Fibroblast of skin of right quadriceps (primary cell): ENCODE data around the gene TDRD1.
"Not testable (repeated sequence)": the region's sequence is repeated elsewhere in the genome, so short reads cannot be mapped to it uniquely, and the experiment has no call there.

Source experiments
- DNase-seq: peaks from one replicate; pipeline ENCODE4 v3.0.0-alpha.2; 2013

Gene TDRD1, protein sequence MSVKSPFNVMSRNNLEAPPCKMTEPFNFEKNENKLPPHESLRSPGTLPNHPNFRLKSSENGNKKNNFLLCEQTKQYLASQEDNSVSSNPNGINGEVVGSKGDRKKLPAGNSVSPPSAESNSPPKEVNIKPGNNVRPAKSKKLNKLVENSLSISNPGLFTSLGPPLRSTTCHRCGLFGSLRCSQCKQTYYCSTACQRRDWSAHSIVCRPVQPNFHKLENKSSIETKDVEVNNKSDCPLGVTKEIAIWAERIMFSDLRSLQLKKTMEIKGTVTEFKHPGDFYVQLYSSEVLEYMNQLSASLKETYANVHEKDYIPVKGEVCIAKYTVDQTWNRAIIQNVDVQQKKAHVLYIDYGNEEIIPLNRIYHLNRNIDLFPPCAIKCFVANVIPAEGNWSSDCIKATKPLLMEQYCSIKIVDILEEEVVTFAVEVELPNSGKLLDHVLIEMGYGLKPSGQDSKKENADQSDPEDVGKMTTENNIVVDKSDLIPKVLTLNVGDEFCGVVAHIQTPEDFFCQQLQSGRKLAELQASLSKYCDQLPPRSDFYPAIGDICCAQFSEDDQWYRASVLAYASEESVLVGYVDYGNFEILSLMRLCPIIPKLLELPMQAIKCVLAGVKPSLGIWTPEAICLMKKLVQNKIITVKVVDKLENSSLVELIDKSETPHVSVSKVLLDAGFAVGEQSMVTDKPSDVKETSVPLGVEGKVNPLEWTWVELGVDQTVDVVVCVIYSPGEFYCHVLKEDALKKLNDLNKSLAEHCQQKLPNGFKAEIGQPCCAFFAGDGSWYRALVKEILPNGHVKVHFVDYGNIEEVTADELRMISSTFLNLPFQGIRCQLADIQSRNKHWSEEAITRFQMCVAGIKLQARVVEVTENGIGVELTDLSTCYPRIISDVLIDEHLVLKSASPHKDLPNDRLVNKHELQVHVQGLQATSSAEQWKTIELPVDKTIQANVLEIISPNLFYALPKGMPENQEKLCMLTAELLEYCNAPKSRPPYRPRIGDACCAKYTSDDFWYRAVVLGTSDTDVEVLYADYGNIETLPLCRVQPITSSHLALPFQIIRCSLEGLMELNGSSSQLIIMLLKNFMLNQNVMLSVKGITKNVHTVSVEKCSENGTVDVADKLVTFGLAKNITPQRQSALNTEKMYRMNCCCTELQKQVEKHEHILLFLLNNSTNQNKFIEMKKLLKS

DNA sequence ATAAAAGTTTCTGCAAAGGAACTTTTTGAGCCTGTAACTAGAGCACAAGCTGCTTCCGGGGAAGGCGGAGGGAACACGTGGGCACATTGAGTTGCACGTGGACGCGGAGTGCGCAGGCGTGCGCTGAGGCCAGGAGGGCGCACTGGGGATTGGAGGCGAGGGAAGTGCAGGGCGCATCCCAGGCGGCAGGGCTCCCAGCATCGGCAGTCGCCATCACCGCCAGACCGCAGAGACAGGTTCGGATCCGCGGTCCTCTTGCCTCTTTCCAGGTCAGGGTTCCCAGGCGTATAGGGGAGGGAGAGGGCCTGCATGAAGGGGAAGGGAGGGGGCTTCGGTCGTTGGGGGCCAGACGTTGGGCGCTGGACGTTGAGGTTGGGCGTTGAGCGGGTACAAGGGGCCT is at the start of gene TDRD1:
Gene TDRD1 (plus strand): TSS at position 206 of the 400 bp plus-strand sequence. CDS start 8,479 bp downstream, outside the sequence.
- no peak for DNase-seq

DNA sequence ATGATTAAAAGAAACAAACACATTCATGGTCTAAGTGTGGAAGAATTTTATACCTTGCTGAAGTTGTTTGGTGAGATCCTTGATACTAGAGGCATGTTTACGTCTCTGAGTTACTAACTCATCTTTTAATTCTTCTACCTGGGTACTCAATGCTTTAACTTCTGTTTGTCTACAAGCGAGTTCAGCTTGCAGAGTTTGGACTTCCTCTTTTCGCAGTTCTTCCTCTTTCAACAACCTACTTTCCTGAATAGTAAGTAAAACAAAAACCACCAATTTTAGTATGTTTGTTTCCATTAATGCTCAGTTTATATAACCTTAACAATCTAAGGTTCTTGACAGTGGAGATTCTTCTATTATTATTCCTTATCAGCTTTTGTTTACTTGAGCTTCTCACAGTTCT is 48.1 kb upstream of the TDRD1 start:
- no peak for DNase-seq

DNA sequence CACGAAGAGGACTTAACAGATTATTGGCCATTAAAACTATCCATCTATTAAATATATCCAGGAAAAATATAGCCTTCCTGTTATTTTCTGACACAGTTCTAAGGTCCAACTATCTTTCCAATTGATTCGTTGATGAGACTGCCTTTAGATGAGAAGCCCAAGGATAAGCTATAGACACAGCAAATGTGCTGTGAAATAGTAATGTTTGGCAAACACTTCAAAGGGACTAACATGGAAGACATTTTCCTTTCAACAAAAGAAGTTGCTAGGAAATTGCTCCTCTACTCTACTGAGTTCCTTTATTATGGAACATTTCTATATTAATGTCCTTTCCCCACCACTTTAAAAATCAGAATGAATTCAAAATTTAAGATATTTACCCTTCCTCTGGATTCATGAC is 43.7 kb upstream of the TDRD1 start:
- no peak for DNase-seq

DNA sequence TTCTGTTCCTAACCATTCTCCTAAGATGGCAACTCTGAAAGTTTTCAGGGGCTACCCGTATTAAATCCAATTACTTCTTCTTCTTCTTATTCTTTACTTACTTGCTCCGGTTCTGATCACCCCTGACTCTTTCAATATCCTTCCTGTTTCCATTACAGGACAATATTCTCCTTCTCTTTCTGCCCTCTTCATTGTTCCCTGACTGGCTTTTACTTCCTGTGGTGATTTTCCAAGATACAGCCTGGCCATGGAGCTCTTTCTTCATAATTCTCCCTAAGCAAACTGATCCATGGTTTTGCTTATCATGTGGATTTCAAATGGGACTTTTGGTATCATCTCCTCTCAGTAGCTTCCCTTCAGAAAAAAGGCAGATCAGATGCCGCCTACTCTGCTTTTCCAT is 40.6 kb upstream of the TDRD1 start:
- DNase-seq = no peak

DNA sequence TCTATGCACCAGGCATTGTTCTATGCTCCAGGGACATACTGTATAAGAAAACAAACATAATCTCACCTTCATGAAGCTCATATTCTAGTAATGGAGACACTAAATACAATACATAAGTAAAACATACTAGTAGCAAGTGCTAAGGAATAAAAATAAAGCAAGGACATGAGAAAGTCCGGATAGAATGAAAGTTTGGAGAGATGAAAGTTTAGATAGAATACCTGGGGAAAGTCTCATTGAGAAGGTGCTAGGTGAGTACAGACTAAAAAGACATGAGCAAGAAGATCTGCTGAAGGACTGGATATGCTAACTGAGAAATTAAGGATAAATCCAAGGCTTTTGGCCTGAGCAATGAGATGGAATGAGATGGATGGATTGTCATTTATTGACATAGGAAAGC is 39.1 kb upstream of the TDRD1 start:
- no peak for DNase-seq

DNA sequence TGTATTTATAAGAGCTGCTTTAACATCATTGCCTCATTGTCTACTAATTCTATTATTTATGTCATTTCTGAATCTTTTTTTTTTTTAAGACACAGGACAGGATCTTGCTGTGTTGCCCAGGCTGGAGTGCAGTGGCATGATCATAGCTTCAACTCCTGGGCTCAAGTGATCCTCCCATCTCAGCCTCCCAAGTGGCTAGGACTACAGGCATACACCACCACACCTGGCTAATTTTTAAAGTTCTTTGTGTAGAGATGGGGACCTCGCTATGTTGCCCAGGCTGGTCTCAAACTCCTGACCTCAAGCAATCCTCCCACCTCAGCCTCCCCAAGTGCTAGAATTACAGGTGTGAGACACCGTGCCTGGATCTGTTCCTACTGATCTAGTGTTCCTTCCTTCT is 38.3 kb upstream of the TDRD1 start:
- DNase-seq = not testable (repeated sequence)

DNA sequence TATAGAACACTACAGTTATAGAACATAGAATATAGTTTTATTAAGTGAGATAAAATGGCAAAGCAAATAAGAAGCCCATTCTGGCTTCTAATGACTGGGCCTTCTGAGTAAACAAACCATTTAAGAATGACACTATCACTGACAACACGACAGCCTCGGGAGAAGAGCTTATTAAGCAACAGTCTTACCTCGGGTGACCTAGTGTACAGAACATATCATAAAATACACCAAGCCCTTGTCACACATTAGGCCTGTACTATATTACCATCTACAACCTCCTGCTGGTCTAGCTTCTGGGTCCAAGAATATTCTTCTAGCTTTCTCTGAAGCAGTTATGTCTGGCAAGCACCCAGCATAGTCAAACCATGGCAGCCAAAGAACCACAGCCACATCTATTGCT is 37.1 kb upstream of the TDRD1 start:
- no peak for DNase-seq

DNA sequence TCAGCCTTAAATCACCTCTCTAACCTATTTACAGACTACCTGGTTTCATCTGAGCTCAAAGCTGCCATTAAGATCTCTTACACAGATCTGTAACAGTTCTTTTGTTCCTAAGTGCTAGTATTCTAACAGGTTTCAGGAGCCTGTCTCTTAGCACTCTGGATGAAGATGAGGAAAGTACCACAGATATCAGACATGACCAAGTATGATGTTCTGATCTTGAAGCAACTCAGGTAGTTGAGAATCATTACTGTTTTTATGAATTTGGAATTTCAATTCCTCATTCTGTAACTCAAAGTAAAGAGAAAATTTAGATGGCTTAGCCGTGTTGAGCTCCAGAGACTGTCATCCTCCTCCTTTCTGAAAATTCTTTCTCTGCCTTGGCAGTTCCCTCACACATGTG is 36.0 kb upstream of the TDRD1 start:
- DNase-seq = no peak

DNA sequence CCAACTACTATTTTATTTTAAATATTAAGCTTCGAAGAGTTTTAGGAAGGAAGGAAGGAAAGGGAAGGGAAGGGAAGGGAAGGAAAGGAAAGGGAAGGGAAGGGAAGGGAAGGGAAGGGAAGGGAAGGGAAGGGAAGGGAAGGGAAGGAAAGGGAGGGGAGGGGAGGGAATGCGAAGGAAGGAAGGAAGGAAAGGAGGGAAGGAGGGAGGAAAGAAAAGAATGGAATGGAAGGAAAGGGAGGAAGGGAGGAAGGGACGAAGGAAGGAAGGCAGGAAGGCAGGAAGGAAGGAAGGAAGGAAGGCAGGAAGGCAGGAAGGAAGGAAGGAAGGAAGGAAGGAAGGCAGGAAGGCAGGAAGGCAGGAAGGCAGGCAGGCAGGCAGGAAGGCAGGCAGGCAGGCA is 29.7 kb upstream of the TDRD1 start:
- not testable (repeated sequence) for DNase-seq

DNA sequence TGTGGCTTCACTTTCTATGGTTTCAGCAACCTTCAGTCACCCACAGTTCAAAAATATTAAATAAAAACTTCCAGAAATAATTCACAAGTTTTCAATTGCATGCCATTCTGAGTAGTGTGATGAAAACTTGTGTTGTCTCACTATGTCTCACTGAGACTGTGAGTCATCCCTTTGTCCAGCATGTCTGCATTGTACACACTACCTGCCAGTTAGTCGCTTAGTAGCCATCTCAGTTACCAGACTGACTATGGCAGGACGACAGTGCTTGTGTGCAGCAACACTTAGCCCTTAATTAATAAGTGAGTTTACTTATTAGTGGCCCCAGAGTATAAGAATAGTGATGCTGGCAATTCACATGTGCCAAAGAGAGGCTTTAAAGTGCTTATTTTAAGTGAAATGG is 27.7 kb upstream of the TDRD1 start:
- DNase-seq = peak; percentile 79

DNA sequence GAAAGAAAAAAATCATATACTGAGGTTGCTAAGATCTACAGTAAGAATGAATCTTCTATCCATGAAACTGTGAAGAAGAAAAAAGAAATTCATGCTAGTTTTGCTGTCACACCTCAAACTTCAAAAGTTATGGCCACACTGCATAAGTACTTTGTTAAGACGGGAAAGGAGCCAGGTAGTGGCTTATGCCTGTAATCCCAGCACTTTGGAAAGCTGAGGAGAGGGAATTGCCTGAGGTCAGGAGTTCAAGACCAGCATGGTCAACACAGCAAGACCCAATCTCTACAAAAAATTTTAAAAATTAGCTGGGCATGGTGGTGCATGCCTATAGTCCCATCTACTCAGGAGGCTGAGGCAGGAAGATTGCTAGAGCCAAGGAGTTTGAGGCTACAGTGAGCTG is 27.3 kb upstream of the TDRD1 start:
- no peak for DNase-seq

DNA sequence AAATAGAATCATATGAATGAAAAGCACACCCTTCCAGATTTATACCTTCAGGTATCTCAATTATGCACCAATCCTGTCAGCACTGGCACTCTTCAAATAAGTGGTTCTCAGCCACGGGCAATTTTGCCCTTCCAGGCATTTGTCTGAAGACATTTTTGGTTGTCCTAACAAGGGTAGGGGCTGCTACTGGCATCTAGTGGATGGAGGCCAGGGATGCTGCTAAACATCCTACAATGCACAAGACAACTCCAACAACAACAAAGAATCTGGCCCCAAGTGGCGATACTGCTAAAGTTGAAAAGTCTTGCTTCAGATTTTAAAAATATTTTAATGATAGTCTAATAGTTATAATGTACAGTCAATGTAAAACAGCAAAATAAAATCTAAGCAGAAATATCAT is 21.2 kb upstream of the TDRD1 start:
- no peak for DNase-seq

DNA sequence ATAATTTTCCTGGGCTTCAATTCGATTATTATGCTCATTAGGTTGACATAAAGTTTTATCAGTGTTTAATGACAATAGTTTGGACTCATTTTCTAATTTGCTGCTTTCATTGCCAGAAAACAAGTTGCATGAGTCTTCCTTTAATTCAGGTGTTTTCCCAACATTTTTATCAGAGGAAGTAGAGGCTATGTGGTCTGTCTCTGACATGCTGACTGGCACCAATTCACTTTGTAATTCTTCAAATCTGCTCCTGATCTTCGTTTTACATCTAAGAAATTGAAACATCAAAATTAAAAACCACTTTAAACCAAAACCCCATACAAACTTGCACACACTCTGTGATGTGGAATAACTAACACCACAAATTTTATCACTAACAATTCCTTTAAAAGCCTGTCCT is 16.1 kb upstream of the TDRD1 start:
- no peak for DNase-seq

DNA sequence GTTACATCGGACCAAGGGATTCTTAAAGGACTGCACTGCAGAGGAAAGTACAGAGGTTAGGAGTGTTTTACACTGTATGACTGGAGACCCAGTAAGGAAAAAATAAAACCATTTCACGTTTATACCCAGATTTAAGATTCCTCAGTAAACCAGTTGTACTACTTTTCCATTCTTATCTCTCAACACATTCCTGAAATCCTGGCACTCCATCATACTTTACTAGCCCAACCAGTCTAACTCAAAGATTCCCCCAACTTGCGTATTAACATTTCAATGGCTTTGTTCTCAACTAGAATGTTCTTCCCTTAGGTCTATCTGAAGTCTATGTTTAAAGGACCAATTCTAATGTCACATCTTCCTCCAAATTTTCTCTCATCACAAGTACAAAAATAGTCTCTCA is 13.1 kb upstream of the TDRD1 start:
- no peak for DNase-seq

DNA sequence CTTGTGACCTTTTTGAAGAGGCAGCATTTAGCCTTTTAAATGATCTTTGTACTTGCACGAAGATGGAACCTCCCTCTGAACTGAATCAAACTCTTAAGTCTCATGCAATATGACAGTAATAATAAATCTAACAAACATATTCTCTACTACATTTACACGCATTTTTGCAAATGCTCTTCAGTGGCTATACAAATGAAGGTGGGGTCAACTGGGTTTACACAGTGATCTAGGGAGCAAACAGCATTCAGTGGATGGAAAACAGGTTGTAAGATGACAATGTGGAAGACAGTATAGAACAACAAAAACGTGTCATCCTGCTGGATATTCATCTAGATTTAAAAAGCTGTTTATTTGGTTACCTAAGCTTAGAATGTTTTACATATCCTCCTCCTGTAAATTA is 12.7 kb upstream of the TDRD1 start:
- DNase-seq = no peak

DNA sequence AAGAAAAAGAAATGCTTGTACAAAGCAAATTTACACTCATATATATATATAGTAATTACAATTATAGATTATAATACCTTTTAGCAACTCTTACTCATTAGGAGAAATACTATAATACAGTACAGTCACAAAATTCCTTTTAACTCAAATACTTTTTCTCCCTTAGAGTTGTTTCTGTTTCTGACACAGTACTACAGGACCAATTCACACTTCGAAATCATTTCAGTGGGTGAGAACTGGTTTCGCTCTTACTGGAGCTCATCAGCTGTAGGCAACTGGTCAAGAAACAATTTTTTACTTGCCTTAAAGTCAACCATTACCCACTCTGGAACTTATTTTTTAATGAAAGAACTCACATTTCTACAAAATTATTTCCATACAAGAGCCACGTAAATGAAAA is 11.2 kb upstream of the TDRD1 start:
- DNase-seq = no peak

DNA sequence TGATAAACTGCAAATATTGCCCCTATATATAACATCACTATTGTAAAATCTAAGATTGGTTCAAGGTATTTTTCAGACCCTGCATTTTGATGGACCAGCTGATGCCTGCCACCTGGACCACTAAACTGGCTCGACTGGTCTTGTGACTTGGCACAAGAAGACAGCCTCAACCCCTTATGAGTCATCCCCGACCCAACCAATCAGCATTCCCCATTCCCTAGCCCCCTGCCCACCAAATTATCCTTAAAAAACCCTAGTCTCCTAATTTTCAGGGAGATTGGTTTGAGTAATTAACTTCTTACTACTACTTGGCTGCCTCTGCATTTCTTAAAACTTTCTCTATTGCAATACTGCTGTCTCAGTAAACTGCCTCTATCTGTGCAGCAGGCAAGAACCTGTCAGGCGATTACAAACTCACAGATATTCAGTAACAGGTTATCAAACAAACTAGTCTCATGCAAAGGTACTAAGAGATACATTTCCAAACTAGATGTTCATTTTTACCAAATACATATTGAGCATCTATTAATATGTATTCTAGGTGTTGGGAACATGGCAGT is 10.6 kb upstream of the TDRD1 start:
- DNase-seq = no peak

DNA sequence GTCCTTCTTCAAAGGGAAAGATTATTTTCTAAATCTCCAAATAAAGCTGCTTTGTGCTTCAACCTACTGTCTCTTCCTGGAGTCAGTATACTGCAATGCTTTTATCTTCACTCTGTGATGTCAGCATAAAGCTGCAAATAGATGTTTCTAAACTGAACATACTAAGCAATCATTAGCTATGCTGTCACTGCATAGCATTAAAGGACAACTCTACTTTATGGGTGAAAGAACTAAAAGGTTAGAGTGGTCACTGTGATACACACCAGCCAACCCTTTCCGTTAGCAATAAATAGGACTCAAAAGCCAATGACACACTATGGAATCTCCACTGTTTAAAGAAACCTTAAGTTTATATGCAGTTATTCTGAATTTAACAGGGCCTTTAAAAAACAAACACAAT is 6.9 kb upstream of the TDRD1 start:
- DNase-seq = peak; percentile 8

DNA sequence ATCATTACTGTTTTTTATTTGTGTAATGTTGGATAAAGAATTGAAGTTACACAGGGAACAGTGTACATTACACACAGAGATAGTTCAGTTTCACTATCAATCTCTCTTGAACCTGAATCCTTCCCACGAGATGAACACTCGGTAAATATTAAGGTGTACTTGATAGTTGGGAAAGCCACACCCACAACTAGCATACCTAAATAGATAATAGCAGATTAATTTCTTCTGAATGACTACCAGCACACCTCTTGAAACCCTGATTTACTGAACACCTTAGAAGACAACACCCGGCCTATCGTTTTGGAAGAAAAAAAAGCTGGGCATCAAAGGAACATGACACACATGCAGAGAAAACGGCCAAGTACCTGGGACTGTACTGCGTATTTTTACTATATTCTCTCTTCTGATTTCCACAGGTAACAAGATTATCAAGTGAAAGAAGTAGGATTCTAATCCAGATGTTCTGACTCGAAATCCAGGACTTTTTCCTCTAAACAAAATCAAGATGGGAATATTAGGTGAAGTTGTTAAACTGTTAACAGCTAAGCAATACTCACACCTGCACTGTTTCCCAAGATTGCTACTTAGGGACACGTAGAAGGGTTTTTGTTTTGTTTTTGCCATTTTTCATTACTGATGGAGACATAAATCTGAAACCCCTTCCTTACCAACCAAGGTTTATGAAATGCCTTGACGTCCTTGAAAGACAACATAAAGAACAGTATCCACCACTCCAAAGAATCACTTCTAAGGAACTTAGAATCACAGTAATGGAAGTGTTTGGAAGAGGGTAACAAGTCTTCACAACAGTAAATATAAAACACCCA is 6.2 kb upstream of the TDRD1 start:
- no peak for DNase-seq

DNA sequence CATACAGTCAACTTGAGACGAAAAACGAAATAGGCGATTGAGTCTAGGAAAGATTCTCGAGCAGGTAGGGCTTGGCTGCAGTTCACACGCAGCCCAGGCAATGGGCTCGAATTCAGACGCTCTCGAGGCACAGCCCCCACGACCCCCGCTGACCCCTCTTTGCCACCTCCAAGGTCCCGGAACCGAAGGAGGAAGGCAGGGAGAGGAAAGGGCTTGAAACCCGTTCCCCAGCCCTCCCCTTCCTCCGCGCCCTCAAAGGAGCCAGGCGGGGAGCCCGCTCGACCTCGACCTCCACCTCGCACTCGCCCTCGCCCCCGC is 5.6 kb upstream of the TDRD1 start:
- no peak for DNase-seq

DNA sequence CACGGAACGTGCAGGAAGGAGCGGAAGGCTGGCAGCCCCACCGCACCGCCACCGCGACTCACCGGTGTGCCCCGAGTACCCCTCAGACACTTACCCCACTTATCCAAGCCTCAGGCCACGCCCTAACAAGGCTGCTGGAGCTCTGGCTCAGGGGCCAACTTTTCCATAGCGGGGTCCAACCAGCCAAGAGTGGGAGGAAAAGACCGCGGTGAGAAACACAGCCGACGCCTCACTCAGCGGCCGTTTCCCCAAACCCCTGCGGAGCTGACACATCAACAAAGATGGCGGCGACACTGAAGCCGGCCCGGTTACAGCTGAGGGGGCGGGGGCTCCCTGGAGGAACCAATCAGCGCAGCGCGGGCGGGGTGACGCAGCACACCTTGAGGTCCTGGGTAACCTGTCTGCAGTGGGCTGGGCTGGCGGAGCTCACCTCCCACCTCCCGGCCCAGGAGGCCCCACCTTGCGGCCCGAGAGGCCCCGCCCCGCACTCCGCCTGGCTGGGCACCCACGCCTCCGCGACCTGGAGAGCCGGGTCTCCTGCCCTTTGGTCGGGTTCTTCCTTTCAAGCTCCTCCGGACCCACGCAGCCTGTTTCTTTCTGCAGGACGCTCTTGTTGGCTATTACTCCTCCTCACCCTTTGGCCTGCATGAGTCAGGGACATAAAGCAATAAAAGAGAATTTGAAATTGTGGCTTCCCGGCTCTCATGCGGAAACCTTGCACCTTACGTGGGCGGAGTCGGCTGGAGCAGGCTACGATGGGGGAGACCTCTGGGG is 5.0 kb upstream of the TDRD1 start, which contains the start of gene CCDC186:
Gene CCDC186 (minus strand): TSS at position 283 of the 774 bp plus-strand sequence. CDS start 10,935 bp downstream, outside the sequence.
- DNase-seq = peak; percentile 80
